Measurements from ENCODE around the gene RAD51B. TPM values are rescaled to one million over a fixed set of nuclear protein-coding genes. Genes with fewer than 3 reads are reported as not detected.

The RAD51B gene
- total and polyA plus RNA-seq, 9 of the 15 experiments (the other 6 are each of a cell fraction or from before 2014, with no cell fraction given), result 8.5 to 17.3 (median 11.3) TPM

GRCh38 chr14:68216079-68216478 is 396.5 kb downstream of the RAD51B start:
- no peaks in the 10 kb centered on the region for H3K36me3 ChIP-seq (ENCODE audit: control insufficient read depth, insufficient read depth, low read length)
- H3K9ac ChIP-seq (ENCODE audit: insufficient read depth in 1 of 2, low read depth in 2 of 2, low read length in 2 of 2), result no peak overlapping the region
- DNase-seq (ENCODE audit: extremely low read depth in 1 of 4, low spot score in 3 of 4) (no peak), FAIRE-seq (no peak), ATAC-seq (no peak)
- in situ Hi-C loops (cut with MboI) (no loop called here), intact Hi-C loops (cut with micrococcal nuclease) (no loop called here)
- no peaks in the 10 kb centered on the region for H3K9me1 ChIP-seq (ENCODE audit: control insufficient read depth, insufficient read depth, low read length)
- H3K4me3 ChIP-seq, result no peak overlapping the region
- H3K79me2 ChIP-seq (ENCODE audit: control insufficient read depth, insufficient read depth, low read length), result no peaks in the 10 kb centered on the region
- H4K20me1 ChIP-seq (replicated peaks; ENCODE audit: control insufficient read depth, insufficient read depth, low read length), result no peaks in the 10 kb centered on the region
- ChIA-PET POLR2A (interaction anchor here (0.6 kb wide), 1 partner anchor 13 kb away, joined by 3 read pairs; no protein-coding TSS in a partner anchor), CTCF (ENCODE audit: low intra/inter-chr PET ratio) (no interaction called here)
- peaks cover 0 to 22% of the 10 kb centered on the region in 2 experiments; a peak in 4 of 5 replicates for H3K4me1 ChIP-seq (replicated peaks in 1 of 2; ENCODE audit: control insufficient read depth in 2 of 2, insufficient read depth in 2 of 2, low read length in 2 of 2)
- H3K27me3 ChIP-seq (ENCODE audit: control insufficient read depth in 2 of 2, insufficient read depth in 2 of 2, low read length in 2 of 2), result no peaks in the 10 kb centered on the region
- BruUV-seq (replicated peaks), result no TSS peak
- no peaks in the 10 kb centered on the region for H3K9me3 ChIP-seq (replicated peaks; ENCODE audit: control insufficient read depth, insufficient read depth, low read depth, low read length)
- H3K4me2 ChIP-seq (ENCODE audit: insufficient read depth, low read length), result no peak overlapping the region
- TF ChIP-seq TAF9B (IDR thresholded peaks at IDR 0.05; ENCODE audit: partially characterized antibody) (no peak), ZBTB7A (IDR thresholded peaks at IDR 0.05; ENCODE audit: borderline replicate concordance, control insufficient read depth, low read depth, low read length) (no peak), SMC3 (conservative IDR thresholded peaks at IDR 0.05; ENCODE audit: insufficient read depth, low read depth, low read length) (no peak), CBX2 (IDR thresholded peaks at IDR 0.05; ENCODE audit: insufficient read depth, low read length, poor library complexity, severe bottlenecking) (no peak)
- no peak overlapping the region for H3K27ac ChIP-seq (ENCODE audit: extremely low read depth, low read depth, low read length)
- H2AFZ ChIP-seq (ENCODE audit: low read depth, low read length), result no peak overlapping the region
- 4% methylated on average over 3 of the region's 3 CpGs for WGBS (ENCODE audit: insufficient coverage, low coverage, missing lambda C conversion rate)

- no peaks in the 10 kb centered on the region for H3K9me1 ChIP-seq (ENCODE audit: control insufficient read depth, insufficient read depth, low read length)
- no peak overlapping the region for H2AFZ ChIP-seq (ENCODE audit: low read depth, low read length)
- CTCF ChIA-PET (ENCODE audit: low intra/inter-chr PET ratio), result no interaction called here
- FAIRE-seq, result no peak
- H3K79me2 ChIP-seq (ENCODE audit: control insufficient read depth, insufficient read depth, low read length), result no peaks in the 10 kb centered on the region
- DNase-seq (ENCODE audit: extremely low read depth in 1 of 4, low spot score in 3 of 4), result no peak
- H3K27ac ChIP-seq (ENCODE audit: extremely low read depth, low read depth, low read length), result no peak overlapping the region
- no peaks in the 10 kb centered on the region for H3K36me3 ChIP-seq (ENCODE audit: control insufficient read depth, insufficient read depth, low read length)
- intact Hi-C loops (cut with micrococcal nuclease), result no loop called here
- ATAC-seq, result no peak
- no TSS peak for BruUV-seq (replicated peaks)
- in situ Hi-C loops (cut with MboI), result no loop called here
- WGBS (ENCODE audit: insufficient coverage, low coverage, missing lambda C conversion rate), result 39% methylated on average over 2 of the region's 3 CpGs
- H3K4me3 ChIP-seq, result no peak overlapping the region
- peaks cover 0 to 15% of the 10 kb centered on the region in 2 experiments; a peak in 4 of 5 replicates for H3K4me1 ChIP-seq (replicated peaks in 1 of 2; ENCODE audit: control insufficient read depth in 2 of 2, insufficient read depth in 2 of 2, low read length in 2 of 2)
- no peaks in the 10 kb centered on the region for H4K20me1 ChIP-seq (replicated peaks; ENCODE audit: control insufficient read depth, insufficient read depth, low read length)
- no peaks in the 10 kb centered on the region for H3K9me3 ChIP-seq (replicated peaks; ENCODE audit: control insufficient read depth, insufficient read depth, low read depth, low read length)
- no peak overlapping the region for H3K4me2 ChIP-seq (ENCODE audit: insufficient read depth, low read length)
- TF ChIP-seq MECOM (CRISPR knock-in tag; IDR thresholded peaks at IDR 0.05), result no peak
- no peak for TF ChIP-seq NFIC (IDR thresholded peaks at IDR 0.05)
- no peak for TF ChIP-seq CBX3 (IDR thresholded peaks at IDR 0.05; ENCODE audit: borderline replicate concordance in 1 of 2, low read length in 2 of 2)
- TF ChIP-seq CBFB (CRISPR knock-in tag; IDR thresholded peaks at IDR 0.05), result no peak
- TF ChIP-seq ZNF77 (CRISPR knock-in tag; IDR thresholded peaks at IDR 0.05), result no peak
- TF ChIP-seq NKRF (IDR thresholded peaks at IDR 0.05; ENCODE audit: borderline replicate concordance), result no peak
- TF ChIP-seq PHB (CRISPR knock-in tag; IDR thresholded peaks at IDR 0.05), result no peak
- no peak for TF ChIP-seq MCM3 (IDR thresholded peaks at IDR 0.05)
- no peak for TF ChIP-seq FOS (IDR thresholded peaks at IDR 0.05; ENCODE audit: extremely low read depth, insufficient read length)
- H3K9ac ChIP-seq (ENCODE audit: insufficient read depth in 1 of 2, low read depth in 2 of 2, low read length in 2 of 2), result no peak overlapping the region
- POLR2A ChIA-PET, result no interaction called here
- H3K27me3 ChIP-seq (ENCODE audit: control insufficient read depth in 2 of 2, insufficient read depth in 2 of 2, low read length in 2 of 2), result no peaks in the 10 kb centered on the region
These were observed 397.4 kb downstream of the RAD51B start for GRCh38 chr14:68216957-68217356.

Measured in K562 (cell line).